HG03039 (cell line): ENCODE results near the gene TJP1.
"Not testable (repeated sequence)": the region's sequence is repeated elsewhere in the genome, so short reads cannot be mapped to it uniquely, and the experiment has no call there.

Experiments used
- ATAC-seq: cut with Tn5 transposase; IDR thresholded peaks from one replicate; pipeline ENCODE4 v1.9.1; 2021; ENCODE audit warnings: mild to moderate bottlenecking, moderate library complexity; ENCODE audit not compliant: unreplicated experiment

Gene TJP1

GRCh38 chr15:29670266-29670665, 152.0 kb downstream of the TJP1 start:
- ATAC-seq = no peak

GRCh38 chr15:29669823-29670222, 152.4 kb downstream of the TJP1 start:
- ATAC-seq = no peak

GRCh38 chr15:29668120-29668602, 154.1 kb downstream of the TJP1 start:
- ATAC-seq = no peak

- ATAC-seq = no peak
These were observed 156.0 kb downstream of the TJP1 start for GRCh38 chr15:29666241-29666640.

GRCh38 chr15:29665444-29666003, 156.7 kb downstream of the TJP1 start:
- no peak for ATAC-seq

- ATAC-seq = no peak
These were observed 157.9 kb downstream of the TJP1 start for GRCh38 chr15:29664406-29664805.

GRCh38 chr15:29657476-29657817, 164.8 kb downstream of the TJP1 start:
- ATAC-seq = not testable (repeated sequence)

- no peak for ATAC-seq
These were observed 165.4 kb downstream of the TJP1 start for GRCh38 chr15:29656636-29657475.

- ATAC-seq = no peak
These were observed 169.7 kb downstream of the TJP1 start for GRCh38 chr15:29652595-29652994.

- ATAC-seq = no peak
These were observed 170.6 kb downstream of the TJP1 start for GRCh38 chr15:29651476-29652233.
